ENCODE results near the gene IQSEC3.

GRCh38 chr12:198705-199104 lies 132.1 kb downstream of the IQSEC3 start:
- TF ChIP-seq CTCF (tag by site-specific recombination; IDR thresholded peaks at IDR 0.05) (no peak), ATF2 (tag by site-specific recombination; IDR thresholded peaks at IDR 0.05; ENCODE audit: low read depth) (no peak), YY1 (tag by site-specific recombination; IDR thresholded peaks at IDR 0.05) (no peak), RBAK (tag by site-specific recombination; IDR thresholded peaks at IDR 0.05) (no peak), ZNF138 (tag by site-specific recombination; IDR thresholded peaks at IDR 0.05; ENCODE audit: borderline replicate concordance) (no peak), ZSCAN30 (tag by site-specific recombination; IDR thresholded peaks at IDR 0.05) (no peak), ZNF426 (tag by site-specific recombination; IDR thresholded peaks at IDR 0.05) (no peak)
